CD14-positive monocyte (primary cell): ENCODE data around the gene KCNJ2. TPM values are rescaled to one million over a fixed set of nuclear protein-coding genes. Genes with fewer than 3 reads are reported as not detected.

Experiments
- DNase-seq, 3 donors: peaks; one replicate each; pipeline ENCODE4 v3.0.0-alpha.2; 2011 to 2022
- H2AFZ ChIP-seq: 2 replicates; pipeline ENCODE4 v1.6.0; 2012; ENCODE audit warnings: mild to moderate bottlenecking, low read depth, low read length, inconsistent platforms; ENCODE audit not compliant: insufficient read depth, poor library complexity, severe bottlenecking
- H3K27ac ChIP-seq, 2 donors: 1 replicate in 1 of 2; 2 replicates in 1 of 2; pipeline ENCODE4 v1.5.1; 2012 to 2013; ENCODE audit warnings: low read length in 2 of 2, control low read depth in 1 of 2, inconsistent platforms in 1 of 2, low read depth in 1 of 2, mild to moderate bottlenecking in 1 of 2
- H3K27me3 ChIP-seq, 2 donors: one replicate each; pipeline versions ENCODE4 v1.6.0 to v1.6.1; 2011 to 2013; ENCODE audit warnings: low read length in 2 of 2; ENCODE audit not compliant: control insufficient read depth in 2 of 2, insufficient read depth in 2 of 2
- H3K36me3 ChIP-seq, 2 donors: replicated peaks in 1 of 2; 1 replicate in 1 of 2; 2 replicates in 1 of 2; pipeline versions ENCODE4 v1.5.1 to v1.6.1; 2012 to 2013; ENCODE audit warnings: low read length in 2 of 2, control low read depth in 1 of 2, inconsistent platforms in 1 of 2, mild to moderate bottlenecking in 1 of 2; ENCODE audit not compliant: insufficient read depth in 2 of 2, control insufficient read depth in 1 of 2
- H3K4me1 ChIP-seq, 2 donors: 1 replicate in 1 of 2; 2 replicates in 1 of 2; pipeline versions ENCODE4 v1.5.1 to v1.6.1; 2012 to 2013; ENCODE audit warnings: low read length in 2 of 2, control low read depth in 1 of 2, inconsistent platforms in 1 of 2, mild to moderate bottlenecking in 1 of 2, moderate library complexity in 1 of 2; ENCODE audit not compliant: insufficient read depth in 2 of 2, control insufficient read depth in 1 of 2
- H3K4me2 ChIP-seq: replicated peaks from 2 replicates; pipeline ENCODE3; 2012; ENCODE audit warnings: low read length, moderate library complexity, mild to moderate bottlenecking; ENCODE audit not compliant: poor library complexity, severe bottlenecking; ENCODE audit errors: extremely low read depth
- H3K4me3 ChIP-seq, 3 experiments: fragments of 200-600 bp in 1 of 3; sonication (generic) in 1 of 3; replicated peaks in 1 of 3; 1 replicate in 2 of 3; 2 replicates in 1 of 3; pipeline ENCODE4 v1.5.1; 2011 to 2013; ENCODE audit warnings: low read length in 3 of 3, mild to moderate bottlenecking in 3 of 3, control low read depth in 2 of 3, low read depth in 2 of 3, inconsistent platforms in 1 of 3, moderate library complexity in 1 of 3
- H3K79me2 ChIP-seq: 2 replicates; pipeline ENCODE4 v1.6.0; 2012; ENCODE audit warnings: mild to moderate bottlenecking, control low read depth, inconsistent platforms, low read length, moderate library complexity; ENCODE audit not compliant: insufficient read depth
- H3K9ac ChIP-seq: 2 replicates; pipeline ENCODE4 v1.6.0; 2017; ENCODE audit warnings: low read length, mild to moderate bottlenecking; ENCODE audit not compliant: insufficient read depth, poor library complexity, severe bottlenecking
- H3K9me3 ChIP-seq, 2 donors: replicated peaks in 1 of 2; 1 replicate in 1 of 2; 2 replicates in 1 of 2; pipeline versions ENCODE4 v1.5.1 to v1.6.1; 2012 to 2013; ENCODE audit warnings: low read length in 2 of 2, control low read depth in 1 of 2; ENCODE audit not compliant: control insufficient read depth in 1 of 2, insufficient read depth in 1 of 2
- H4K20me1 ChIP-seq: 2 replicates; pipeline ENCODE4 v1.6.0; 2012; ENCODE audit warnings: mild to moderate bottlenecking, low read length, control low read depth, moderate library complexity; ENCODE audit not compliant: insufficient read depth
- H3K27ac Mint-ChIP-seq, 7 donors: one replicate each; pipeline ENCODE4 v1.8.0; 2020; ENCODE audit warnings: mild to moderate bottlenecking in 7 of 7, mixed read lengths in 7 of 7, moderate library complexity in 6 of 7, inconsistent platforms in 2 of 7
- H3K27me3 Mint-ChIP-seq, 3 donors: one replicate each; pipeline ENCODE4 v1.8.0; 2021 to 2022; ENCODE audit warnings: low read depth in 3 of 3, mild to moderate bottlenecking in 3 of 3, mixed read lengths in 3 of 3, moderate library complexity in 3 of 3, inconsistent platforms in 1 of 3
- H3K36me3 Mint-ChIP-seq, 2 donors: one replicate each; pipeline ENCODE4 v1.8.0; 2020; ENCODE audit warnings: mixed read lengths in 2 of 2, inconsistent platforms in 1 of 2, mild to moderate bottlenecking in 1 of 2
- H3K4me1 Mint-ChIP-seq: one replicate; pipeline ENCODE4 v1.8.0; 2020; ENCODE audit warnings: mild to moderate bottlenecking, mixed read lengths
- H3K4me3 Mint-ChIP-seq, 2 donors: one replicate each; pipeline ENCODE4 v1.8.0; 2020; ENCODE audit warnings: mild to moderate bottlenecking in 2 of 2, mixed read lengths in 2 of 2, moderate library complexity in 1 of 2
- H3K9me3 Mint-ChIP-seq, 7 donors: one replicate each; pipeline ENCODE4 v1.8.0; 2020 to 2022; ENCODE audit warnings: mixed read lengths in 7 of 7, mild to moderate bottlenecking in 6 of 7, moderate library complexity in 6 of 7, inconsistent platforms in 2 of 7
- CTCF ChIP-seq: fragments of 200-600 bp; IDR thresholded peaks from one replicate; pipeline ENCODE4 v1.8.0; 2022; ENCODE audit warnings: antibody characterized with exemption, mild to moderate bottlenecking
- WGBS: methylation state at CpG from one replicate; pipeline ENCODE4 v1.1.5; 2013; ENCODE audit warnings: missing lambda C conversion rate; ENCODE audit not compliant: insufficient coverage; 5-methylcytosine and 5-hydroxymethylcytosine counted together
- intact Hi-C, 2 donors: fragments of 100-400 bp; cut with micrococcal nuclease; formaldehyde crosslinking; loops; one replicate each; pipeline versions ENCODE4 v1.15.0 to v1.15.1; 2023
- polyA plus RNA-seq, 3 donors: library from polyadenylated mRNA; depleted of rRNA in 1 of 3; unstranded in 2 of 3; stranded (reverse) in 1 of 3; fragments of 300-500 nt in 2 of 3; fragments of >200 nt in 1 of 3; fragmentation: Illumina TruSeq in 2 of 3; gene quantifications; 1 replicate in 2 of 3; 2 replicates in 1 of 3; pipeline ENCODE4 v1.2.3, GENCODE V29; 2012 to 2021

KCNJ2 gene
- polyA plus RNA-seq, 3 donors = 0.37 to 2.0 (median 1.7) TPM

- Mint-ChIP-seq H3K36me3 (peaks cover 0 to 4% of the 10 kb centered on the region in 2 donors), H3K27me3 (peaks cover 0 to 4% (median 0%) of the 10 kb centered on the region in 3 donors), H3K9me3 (peaks cover 3 to 10% (median 6%) of the 10 kb centered on the region in 7 donors), H3K4me3 (no peak overlapping the region), H3K27ac (peak overlapping the region in 3 of 7 donors; percentile 19 to 77 (median 48)), H3K4me1 (peaks cover 51% of the 10 kb centered on the region)
- Histone ChIP-seq H3K4me1 (peaks cover 51 to 53% of the 10 kb centered on the region in 2 donors), H3K9me3 (peaks cover 5% of the 10 kb centered on the region in 2 donors), H3K4me2 (no peak overlapping the region), H3K9ac (no peak overlapping the region), H3K4me3 (no peak overlapping the region), H3K79me2 (no peaks in the 10 kb centered on the region), H3K36me3 (no peaks in the 10 kb centered on the region), H2AFZ (peak overlapping the region; percentile 27), H3K27ac (peak overlapping the region in 1 of 2 donors; percentile 87), H3K27me3 (no peaks in the 10 kb centered on the region), H4K20me1 (no peaks in the 10 kb centered on the region)
- WGBS = no CpG with 5 or more reads among the region's 3 CpGs
- DNase-seq = no peak
- no peak for TF ChIP-seq CTCF
- intact Hi-C loops = no loop called here
Observed at GRCh38 chr17:70124723-70125122, 44.6 kb upstream of the KCNJ2 start.

- no peak overlapping the region for H3K4me3 ChIP-seq
- H3K4me2 ChIP-seq = no peak overlapping the region
- H3K27me3 ChIP-seq = no peaks in the 10 kb centered on the region
- no peak overlapping the region for H3K9ac ChIP-seq
- H3K4me1 Mint-ChIP-seq = peaks cover 25% of the 10 kb centered on the region
- no peak overlapping the region for H3K27ac ChIP-seq
- H3K9me3 ChIP-seq = peaks cover 5 to 6% of the 10 kb centered on the region in 2 donors
- H3K36me3 ChIP-seq = no peaks in the 10 kb centered on the region
- TF ChIP-seq CTCF = no peak
- no peak overlapping the region for H3K27ac Mint-ChIP-seq
- intact Hi-C loops = no loop called here
- no peak for DNase-seq
- peaks cover 3 to 18% (median 7%) of the 10 kb centered on the region in 7 donors for H3K9me3 Mint-ChIP-seq
- peaks cover 25 to 27% of the 10 kb centered on the region in 2 donors for H3K4me1 ChIP-seq
- H3K79me2 ChIP-seq = no peaks in the 10 kb centered on the region
- no peak overlapping the region for H2AFZ ChIP-seq
- H3K4me3 Mint-ChIP-seq = no peak overlapping the region
- WGBS = 96% methylated on average over 6 of the region's 6 CpGs
- no peaks in the 10 kb centered on the region for H4K20me1 ChIP-seq
- peaks cover 0 to 4% of the 10 kb centered on the region in 2 donors for H3K36me3 Mint-ChIP-seq
- H3K27me3 Mint-ChIP-seq = peaks cover 0 to 1% (median 0%) of the 10 kb centered on the region in 3 donors
Observed at GRCh38 chr17:70127221-70127873, 42.0 kb upstream of the KCNJ2 start.
